Vein endothelial cell (primary cell): Measurements from ENCODE around the gene PLCB3. TPM values are rescaled to one million over a fixed set of nuclear protein-coding genes. Genes with fewer than 3 reads are reported as not detected.

ENCODE experiments used
- total RNA-seq: library from RNA; depleted of rRNA; stranded (reverse); fragments of >200 nt; gene quantifications from 2 replicates; pipeline ENCODE4 v1.2.3, GENCODE V29; 2012

Gene PLCB3
- 50.0 and 54.9 TPM in 2 replicates for total RNA-seq

DNA sequence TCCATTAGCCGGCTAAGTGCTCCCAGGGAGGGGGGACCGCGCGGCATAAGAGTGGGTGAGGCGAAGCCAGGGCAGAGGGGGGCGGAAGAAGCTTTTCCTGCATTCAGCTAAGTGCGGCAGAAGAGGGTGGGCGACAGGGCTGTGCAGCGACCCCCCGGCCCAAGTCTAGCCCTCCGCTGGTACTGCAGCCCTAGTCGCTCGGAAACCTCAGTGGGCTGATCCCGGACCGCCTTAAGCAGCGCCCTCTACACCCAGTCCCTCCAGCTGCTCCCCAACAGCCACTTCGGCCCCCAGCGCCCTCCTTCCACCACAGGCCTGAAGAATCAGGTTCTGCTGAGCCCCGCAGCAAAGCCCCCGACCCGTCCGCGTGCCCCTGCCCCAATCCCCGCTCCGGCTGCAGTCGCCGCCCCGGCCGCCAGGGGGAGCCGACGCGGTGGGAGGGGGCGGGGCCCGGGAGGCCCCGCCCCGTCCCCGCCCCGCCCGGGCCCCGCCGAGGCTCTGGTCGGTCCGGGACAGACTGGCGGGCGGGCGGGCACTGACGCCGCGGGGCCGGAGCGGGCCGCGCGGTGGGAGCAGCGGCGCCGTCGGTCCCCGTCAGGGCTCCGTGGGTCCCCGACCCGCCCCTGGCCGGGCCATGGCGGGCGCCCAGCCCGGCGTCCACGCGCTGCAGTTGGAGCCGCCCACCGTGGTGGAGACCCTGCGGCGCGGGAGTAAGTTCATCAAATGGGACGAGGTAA, at the start of gene PLCB3:
PLCB3 (plus strand) TSS at position 515 of the 737 bp plus-strand sequence; CDS start at position 635, 120 bp downstream.

GRCh38 chr11:64206457-64207255, 44.7 kb upstream of the PLCB3 start, which contains the start of gene FERMT3:
Gene FERMT3 (plus strand): TSS chr11:64206721. CDS start chr11:64207365, 644 bp downstream.

GRCh38 chr11:64225608-64226506, 25.5 kb upstream of the PLCB3 start, which contains the start of the genes NUDT22 and TRPT1:
Gene NUDT22 (plus strand): TSS chr11:64226274. CDS start chr11:64226653, 379 bp downstream.
Gene TRPT1 (minus strand): TSS chr11:64226186. CDS start chr11:64225860, 326 bp downstream.

DNA sequence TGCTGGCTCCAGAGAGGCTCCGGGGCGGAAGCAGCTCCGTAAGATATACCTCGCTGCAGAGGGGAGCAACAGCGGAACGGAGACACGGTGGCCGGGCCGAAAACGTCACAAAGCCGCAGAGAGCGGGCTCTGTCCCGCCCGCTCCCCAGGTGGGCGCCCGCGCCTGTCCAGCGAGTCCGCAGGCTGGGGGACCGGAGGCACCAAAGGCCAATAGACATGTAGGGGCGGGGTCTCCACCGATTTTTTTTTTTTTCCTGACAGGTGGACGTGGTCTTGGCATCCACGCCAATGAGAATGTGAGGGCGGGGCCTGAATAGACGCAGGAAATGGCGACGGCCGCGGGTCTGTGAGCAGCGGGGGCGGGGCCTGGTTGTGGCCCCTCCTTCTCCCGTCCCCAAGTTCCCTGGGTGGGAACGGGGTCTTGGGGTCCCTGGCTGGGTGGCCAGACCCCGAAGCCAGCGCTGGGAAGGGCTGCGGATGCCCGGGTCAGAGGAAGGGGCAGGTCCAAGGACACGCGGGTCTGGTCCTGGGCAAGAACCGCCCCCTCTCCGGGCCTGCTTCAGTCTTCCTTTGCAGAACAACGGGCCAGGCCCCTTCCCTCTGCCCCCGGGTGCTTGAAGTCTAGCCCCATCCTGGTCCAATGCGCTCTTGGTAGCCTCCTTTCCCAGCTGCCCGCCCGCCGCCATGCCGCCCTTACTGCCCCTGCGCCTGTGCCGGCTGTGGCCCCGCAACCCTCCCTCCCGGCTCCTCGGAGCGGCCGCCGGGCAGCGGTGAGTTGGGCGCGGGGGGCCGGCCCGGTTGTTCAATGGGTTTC, 21.0 kb upstream of the PLCB3 start, which contains the start of gene DNAJC4:
DNAJC4 (plus strand) TSS at position 378 of the 814 bp plus-strand sequence; CDS start at position 685, 307 bp downstream.

DNA sequence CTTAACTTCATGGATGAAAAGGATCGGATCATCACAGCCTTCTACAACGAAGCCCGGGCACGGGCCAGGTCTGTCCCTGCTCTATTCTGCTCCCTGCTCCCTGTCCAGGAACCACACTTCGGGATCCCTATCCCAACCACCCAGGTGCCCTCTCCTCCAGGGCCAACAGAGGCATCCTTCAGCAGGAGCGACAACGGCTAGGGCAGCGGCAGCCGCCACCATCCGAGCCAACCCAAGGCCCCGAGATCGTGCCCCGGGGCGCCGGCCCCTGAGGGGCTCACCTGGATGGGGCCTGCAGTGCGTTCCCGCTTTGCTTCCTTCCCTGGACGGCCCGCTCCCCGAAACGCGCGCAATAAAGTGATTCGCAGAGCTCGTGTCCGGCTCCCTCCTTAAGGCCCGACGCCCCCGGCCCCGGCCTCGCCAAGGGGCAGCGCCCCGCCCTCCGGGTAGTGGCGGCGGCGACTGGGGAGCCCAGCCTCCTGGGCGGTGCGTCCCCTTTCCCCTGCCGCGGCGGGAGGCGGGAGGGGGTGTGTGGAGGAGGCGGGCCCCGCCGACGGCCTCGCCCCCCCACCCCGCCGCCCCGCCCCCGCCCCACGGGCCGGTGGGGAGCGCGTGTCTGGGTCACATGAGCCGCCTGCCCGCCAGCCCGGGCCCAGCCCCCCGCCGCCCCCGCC, 17.3 kb upstream of the PLCB3 start, which contains the start of gene VEGFB:
VEGFB (plus strand) TSS at position 672 of the 674 bp plus-strand sequence. CDS start 250 bp downstream, outside the sequence.

GRCh38 chr11:64240435-64241240, 10.7 kb upstream of the PLCB3 start, which contains the start of gene FKBP2:
Gene FKBP2 (plus strand): TSS chr11:64241095. CDS start chr11:64242388, 1,293 bp downstream.

DNA sequence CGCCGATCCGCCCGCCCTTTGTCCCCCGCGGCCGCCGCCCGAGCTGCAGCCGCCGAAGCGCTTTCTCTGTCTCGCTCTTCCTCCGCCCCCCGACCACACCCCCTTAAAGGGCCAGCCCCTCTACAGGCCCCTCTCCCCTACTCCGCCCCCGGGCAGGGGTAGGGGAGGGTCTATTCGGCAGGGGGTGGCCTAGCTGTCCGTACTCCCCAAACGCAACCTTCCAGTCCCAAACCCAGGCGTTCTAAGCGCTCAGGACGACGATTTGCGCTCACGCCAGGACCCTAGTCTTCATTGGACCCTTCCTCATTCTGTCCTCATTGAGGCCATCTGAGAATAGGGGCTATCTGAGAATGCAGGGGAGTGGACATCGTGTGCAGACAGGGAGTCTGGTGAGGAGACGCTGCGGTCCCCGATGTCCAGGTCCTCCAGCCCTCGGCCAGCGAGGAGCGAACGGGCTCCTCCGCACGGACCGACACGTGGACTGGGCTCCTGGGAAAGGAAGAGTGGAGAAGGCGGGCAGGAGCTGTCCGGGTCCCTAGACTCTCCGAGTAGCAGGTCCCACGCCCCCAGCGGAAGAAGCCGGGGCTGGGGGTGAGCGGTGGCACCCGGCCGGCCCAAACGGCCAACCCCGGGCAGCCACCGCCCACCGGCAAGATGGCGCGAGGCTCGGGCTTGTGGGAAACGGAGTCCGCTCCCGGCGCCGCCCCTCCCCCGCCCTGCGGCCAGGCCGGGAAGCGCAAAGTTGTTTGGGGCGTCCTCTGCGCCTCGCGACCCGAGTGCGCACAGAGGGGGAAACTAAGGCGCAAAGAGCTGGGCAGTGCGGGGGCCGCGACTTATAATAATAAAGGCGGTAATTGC, 4.2 kb upstream of the PLCB3 start, which contains the start of gene PPP1R14B:
PPP1R14B (minus strand) TSS at position 73 of the 858 bp plus-strand sequence. CDS start 270 bp downstream, outside the sequence.

GRCh38 chr11:64284048-64284961, 33.0 kb downstream of the PLCB3 start, which contains the start of gene BAD:
Gene BAD (minus strand): TSS chr11:64284665. CDS start chr11:64284368, 297 bp downstream.

DNA sequence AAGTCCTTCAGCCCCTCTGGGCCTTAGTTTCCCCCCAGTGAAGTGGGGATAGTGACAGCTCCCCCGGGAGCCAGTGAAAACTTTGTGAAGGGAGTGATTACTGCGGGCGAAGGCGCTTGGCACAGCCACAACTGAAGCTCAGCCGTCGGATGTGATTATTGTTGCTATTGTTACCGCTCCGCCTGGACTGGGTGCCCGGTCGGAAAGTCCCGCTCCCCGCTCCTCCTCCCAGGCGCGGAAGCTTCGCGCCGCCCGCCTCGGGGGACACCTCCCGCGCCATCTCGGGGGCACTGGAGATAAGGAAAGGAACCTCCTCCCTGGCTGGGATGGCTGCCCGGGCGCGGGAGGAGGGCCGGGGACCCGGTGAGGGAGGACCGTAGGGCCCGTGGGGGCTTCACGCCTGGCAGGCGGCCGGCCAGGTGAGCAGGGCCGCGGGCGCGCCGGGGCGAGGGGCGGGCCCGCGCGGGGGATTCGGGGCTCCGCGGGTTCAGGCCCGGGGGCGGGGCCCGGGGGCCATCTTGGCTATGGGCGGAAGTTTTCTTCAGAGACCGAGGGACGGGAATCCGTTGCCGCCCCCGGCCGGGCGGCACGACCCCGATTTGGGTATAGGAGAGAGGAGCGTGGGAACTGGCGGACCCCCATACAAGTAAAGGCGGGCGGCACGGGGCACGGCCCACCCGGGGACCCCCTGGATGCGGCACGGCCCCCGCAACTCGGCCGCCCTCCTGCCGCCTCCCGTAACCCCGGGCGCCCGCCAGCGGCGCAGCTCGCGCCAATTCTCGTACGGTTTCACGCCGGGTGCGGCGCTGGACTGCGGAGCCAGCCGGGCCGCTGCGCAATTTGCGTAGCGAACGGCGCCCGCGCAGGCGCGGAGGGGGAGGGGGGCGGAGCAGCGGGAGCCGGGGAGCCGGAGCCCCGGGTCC, 33.9 kb downstream of the PLCB3 start, which contains the start of gene GPR137:
GPR137 (plus strand) TSS at position 887 of the 923 bp plus-strand sequence. CDS start 677 bp downstream, outside the sequence.

GRCh38 chr11:64291262-64291751, 40.0 kb downstream of the PLCB3 start, which contains the start of gene KCNK4:
Gene KCNK4 (plus strand): TSS chr11:64291302. CDS start chr11:64293019, 1,717 bp downstream.

GRCh38 chr11:64299847-64300648, 48.7 kb downstream of the PLCB3 start, which contains the start of gene CATSPERZ:
Gene CATSPERZ (plus strand): TSS chr11:64300358. CDS start chr11:64300411, 53 bp downstream.

DNA sequence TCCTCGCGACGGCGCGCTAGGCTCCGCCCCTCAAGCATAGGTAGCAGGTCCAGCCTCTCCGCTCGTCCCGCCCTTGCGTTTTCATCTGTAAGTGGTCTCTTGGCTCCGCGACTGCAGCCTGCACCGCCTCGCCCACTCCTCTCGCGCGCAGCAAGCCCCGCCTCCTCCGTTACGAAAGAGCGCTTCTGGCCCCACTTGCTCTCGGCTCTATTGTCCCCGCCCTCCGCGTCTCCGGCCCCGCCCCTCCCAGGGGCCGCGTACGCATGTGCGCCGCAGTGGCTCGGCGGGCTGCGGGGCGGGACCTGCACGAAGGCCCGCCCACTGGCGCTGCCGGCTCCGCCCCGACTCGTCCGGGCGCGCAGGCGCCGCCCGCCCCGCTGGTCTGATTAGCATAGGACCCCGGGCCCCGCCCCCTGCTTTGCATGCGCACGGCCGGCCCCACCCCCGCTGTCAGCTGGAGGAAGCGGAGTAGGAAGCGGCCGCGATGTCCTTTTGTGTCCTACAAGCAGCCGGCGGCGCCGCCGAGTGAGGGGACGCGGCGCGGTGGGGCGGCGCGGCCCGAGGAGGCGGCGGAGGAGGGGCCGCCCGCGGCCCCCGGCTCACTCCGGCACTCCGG, 53.9 kb downstream of the PLCB3 start, which contains the start of gene ESRRA:
ESRRA (plus strand) TSS at position 450 of the 616 bp plus-strand sequence. CDS start 1,656 bp downstream, outside the sequence.

DNA sequence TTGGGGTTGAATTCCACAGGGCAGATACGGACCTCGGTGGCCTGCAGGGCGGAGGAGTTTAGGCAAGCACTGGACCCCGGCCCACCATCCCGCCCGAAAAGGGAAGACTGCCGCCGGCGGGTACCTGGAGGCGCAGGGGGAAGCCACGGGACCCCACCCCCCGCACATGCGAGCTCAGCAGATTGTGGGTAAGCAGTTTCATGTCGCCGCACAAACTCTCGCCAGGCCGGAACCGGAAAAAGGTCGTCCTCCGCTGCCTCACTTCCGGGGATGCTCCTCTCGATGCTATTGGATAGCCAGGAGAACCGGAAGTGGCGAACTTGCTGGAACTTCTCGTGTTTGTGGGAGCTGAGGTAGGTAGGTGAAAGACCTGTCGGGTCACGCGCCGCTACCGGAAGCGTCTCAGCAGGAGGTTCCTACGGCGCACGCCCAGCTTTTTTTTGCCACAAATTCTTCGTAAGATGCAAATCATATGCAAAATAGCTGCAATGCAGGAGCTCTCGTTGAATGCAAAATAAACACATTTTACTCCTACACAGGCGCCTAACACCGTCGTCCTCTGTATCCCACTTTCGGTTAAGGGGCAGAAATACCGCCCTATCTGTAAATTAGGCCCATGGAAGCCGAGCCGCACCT, 66.1 kb downstream of the PLCB3 start, which contains the start of gene TRMT112:
TRMT112 (minus strand) TSS at position 235 of the 636 bp plus-strand sequence; CDS start at position 202, 33 bp downstream.

